Breast epithelium (tissue), 3 donors: ENCODE measurements around the gene COL4A2.

Source experiments
- POLR2A ChIP-seq: fragments of 450-650 bp; IDR thresholded peaks from one replicate; pipeline ENCODE4 v1.6.1; 2016; ENCODE audit warnings: antibody characterized with exemption, mild to moderate bottlenecking, moderate library complexity
- TF ChIP-seq, protein P1 (sequence below), 3 donors: fragments of 450-650 bp; IDR thresholded peaks; one replicate each; pipeline ENCODE4 v1.5.1; 2016 to 2017; ENCODE audit warnings: antibody characterized with exemption in 3 of 3, mild to moderate bottlenecking in 3 of 3, moderate library complexity in 3 of 3

DNA sequence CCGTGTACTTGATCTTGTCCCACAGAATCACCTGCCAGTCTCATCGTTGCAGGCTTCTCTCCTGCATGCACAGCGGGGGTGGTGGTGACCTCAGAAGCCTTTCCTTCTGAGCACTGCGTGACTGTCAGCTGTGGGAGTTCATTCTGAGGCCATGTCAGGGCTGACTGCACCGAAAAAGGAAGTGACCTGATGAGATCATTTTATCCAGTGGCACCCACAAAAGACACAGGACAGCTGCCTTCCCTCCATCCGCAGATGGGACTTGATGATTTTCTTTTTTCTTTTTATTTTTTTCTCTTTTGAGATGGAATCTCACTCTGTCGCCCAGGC lies 164.7 kb downstream of the COL4A2 start:
- TF ChIP-seq POLR2A: no peak
- TF ChIP-seq, protein P1, sequence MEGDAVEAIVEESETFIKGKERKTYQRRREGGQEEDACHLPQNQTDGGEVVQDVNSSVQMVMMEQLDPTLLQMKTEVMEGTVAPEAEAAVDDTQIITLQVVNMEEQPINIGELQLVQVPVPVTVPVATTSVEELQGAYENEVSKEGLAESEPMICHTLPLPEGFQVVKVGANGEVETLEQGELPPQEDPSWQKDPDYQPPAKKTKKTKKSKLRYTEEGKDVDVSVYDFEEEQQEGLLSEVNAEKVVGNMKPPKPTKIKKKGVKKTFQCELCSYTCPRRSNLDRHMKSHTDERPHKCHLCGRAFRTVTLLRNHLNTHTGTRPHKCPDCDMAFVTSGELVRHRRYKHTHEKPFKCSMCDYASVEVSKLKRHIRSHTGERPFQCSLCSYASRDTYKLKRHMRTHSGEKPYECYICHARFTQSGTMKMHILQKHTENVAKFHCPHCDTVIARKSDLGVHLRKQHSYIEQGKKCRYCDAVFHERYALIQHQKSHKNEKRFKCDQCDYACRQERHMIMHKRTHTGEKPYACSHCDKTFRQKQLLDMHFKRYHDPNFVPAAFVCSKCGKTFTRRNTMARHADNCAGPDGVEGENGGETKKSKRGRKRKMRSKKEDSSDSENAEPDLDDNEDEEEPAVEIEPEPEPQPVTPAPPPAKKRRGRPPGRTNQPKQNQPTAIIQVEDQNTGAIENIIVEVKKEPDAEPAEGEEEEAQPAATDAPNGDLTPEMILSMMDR (IDR thresholded peaks at IDR 0.05): no peak
